DLD1 (cell line): ENCODE results near the gene NFIX.

ENCODE experiments used
- in situ Hi-C: cut with HindIII; loops from 2 replicates; pipeline ENCODE4 v1.10.0; 2017; ENCODE audit warnings: low sequenced_read_pairs

The NFIX gene

GRCh38 chr19:13120031-13120430 is 124.8 kb downstream of the NFIX start:
- in situ Hi-C loops, result no loop called here

- in situ Hi-C loops, result no loop called here
Measured at GRCh38 chr19:13120817-13121216, 125.5 kb downstream of the NFIX start.

- in situ Hi-C loops, result no loop called here
Measured at GRCh38 chr19:13121551-13122274, 126.4 kb downstream of the NFIX start.

- in situ Hi-C loops, result no loop called here
Measured at GRCh38 chr19:13122275-13122878, 127.1 kb downstream of the NFIX start.

- in situ Hi-C loops, result no loop called here
Measured at GRCh38 chr19:13122980-13123957, 128.0 kb downstream of the NFIX start.

- in situ Hi-C loops, result no loop called here
Measured at GRCh38 chr19:13127051-13127450, 131.8 kb downstream of the NFIX start.

GRCh38 chr19:13127811-13128575 is 132.7 kb downstream of the NFIX start:
- in situ Hi-C loops, result no loop called here

GRCh38 chr19:13128583-13128982 is 133.3 kb downstream of the NFIX start:
- in situ Hi-C loops, result no loop called here

GRCh38 chr19:13129384-13129783 is 134.1 kb downstream of the NFIX start:
- in situ Hi-C loops, result no loop called here

- in situ Hi-C loops, result no loop called here
Measured at GRCh38 chr19:13130886-13131490, 135.7 kb downstream of the NFIX start.

GRCh38 chr19:13132471-13133180 is 137.4 kb downstream of the NFIX start:
- in situ Hi-C loops, result no loop called here

GRCh38 chr19:13133241-13133870 is 138.1 kb downstream of the NFIX start:
- in situ Hi-C loops, result no loop called here

- in situ Hi-C loops, result no loop called here
Measured at GRCh38 chr19:13134626-13135025, 139.4 kb downstream of the NFIX start.

- in situ Hi-C loops, result no loop called here
Measured at GRCh38 chr19:13135068-13136062, 140.1 kb downstream of the NFIX start.

GRCh38 chr19:13137290-13137794 is 142.1 kb downstream of the NFIX start:
- in situ Hi-C loops, result no loop called here

- in situ Hi-C loops, result no loop called here
Measured at GRCh38 chr19:13138171-13138915, 143.1 kb downstream of the NFIX start.

GRCh38 chr19:13138916-13139198 is 143.6 kb downstream of the NFIX start:
- in situ Hi-C loops, result no loop called here
